Measurements from ENCODE around the gene ME3.
"Not testable (repeated sequence)": the region's sequence is repeated elsewhere in the genome, so short reads cannot be mapped to it uniquely, and the experiment has no call there.

The ME3 gene

DNA sequence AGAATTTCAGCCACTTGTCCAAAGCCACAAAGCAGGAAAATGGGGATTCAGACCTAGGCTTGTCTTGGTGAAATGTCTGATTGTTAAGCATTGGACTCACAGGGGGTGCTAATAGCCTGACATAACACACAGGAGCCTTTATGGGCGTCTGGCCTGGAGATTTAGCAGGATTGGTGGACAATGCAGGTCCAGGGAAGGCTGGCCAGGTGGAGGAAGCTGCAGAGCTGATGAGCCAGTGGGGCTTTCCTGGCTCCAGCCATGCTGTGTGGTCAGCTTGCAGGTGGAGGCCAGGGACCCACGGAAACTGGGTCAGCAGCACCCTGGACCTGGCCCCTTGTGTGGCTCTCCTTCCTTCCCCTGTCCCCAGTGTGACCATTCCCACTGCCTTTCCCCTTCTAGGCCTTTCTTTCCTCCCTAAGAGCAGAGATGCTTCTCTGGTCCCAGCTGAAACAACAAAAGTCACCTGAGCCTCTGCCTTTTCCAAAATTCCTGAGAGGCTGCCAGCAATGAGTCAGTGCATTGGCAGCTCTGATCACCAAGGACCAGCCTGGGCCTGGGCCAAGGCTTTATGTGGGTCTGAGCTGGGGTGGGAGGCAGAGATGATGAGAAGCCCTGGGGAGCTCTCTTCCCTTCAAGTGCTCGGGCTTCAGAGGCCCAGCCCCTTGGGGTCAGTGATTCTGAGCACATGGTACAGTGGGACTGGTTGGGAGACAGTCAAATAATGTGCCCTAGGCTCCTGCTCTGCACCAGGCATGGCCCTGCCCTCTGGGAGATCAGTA lies 212.5 kb downstream of the ME3 start:
- DNase-seq: no peak

DNA sequence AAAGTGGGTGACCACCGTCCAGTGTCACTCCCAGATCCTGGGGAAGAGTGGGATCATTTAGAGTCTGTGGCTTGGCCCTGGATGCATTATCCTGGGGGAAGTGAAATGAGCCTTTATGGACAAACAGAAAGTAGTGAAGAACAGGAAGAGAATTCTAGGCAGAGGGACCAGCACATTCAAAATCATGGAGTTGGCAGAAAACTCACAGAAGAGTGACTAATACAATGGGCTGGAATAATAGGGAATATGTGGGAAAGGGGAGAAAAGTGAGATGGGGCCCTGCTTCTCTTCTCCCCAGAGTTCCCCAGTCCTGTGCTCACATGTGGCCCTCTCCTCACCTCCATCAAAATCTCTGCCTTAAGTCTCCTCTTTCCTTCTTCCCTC lies 213.4 kb downstream of the ME3 start:
- no peak for DNase-seq

DNA sequence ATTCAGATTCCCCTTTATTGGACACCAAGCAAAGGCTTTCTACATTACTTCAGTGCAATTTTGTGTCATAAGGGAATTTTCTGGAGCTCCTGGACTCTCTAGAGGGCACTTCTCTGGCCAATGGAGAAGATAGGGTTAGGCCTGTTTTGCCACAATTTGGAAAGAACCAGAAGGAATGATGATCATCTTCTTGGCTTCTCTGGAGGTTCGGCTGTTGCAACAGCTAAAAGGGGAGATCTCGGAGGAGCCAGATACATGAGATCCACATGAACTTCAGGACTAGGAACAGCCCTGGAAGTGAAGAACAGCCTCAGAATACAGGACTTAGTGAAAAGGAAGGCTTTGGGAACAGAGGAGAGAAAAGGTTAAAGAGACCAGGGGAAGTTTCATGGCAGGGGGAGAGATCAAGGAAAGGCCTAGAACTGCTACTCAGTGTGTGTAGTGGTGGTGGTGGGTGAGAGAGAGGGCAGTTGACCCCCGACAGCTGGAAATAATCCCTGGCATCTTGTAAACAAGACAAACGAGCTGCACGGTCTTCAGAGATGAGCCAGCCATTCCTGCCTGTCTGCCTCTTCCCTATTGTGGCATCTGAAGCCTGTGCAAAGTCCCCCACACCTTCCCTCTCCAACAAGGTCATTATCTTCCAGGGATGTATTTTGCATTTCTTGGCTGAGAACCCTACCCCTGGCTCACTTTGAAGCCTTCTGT lies 214.0 kb downstream of the ME3 start:
- no peak for DNase-seq

DNA sequence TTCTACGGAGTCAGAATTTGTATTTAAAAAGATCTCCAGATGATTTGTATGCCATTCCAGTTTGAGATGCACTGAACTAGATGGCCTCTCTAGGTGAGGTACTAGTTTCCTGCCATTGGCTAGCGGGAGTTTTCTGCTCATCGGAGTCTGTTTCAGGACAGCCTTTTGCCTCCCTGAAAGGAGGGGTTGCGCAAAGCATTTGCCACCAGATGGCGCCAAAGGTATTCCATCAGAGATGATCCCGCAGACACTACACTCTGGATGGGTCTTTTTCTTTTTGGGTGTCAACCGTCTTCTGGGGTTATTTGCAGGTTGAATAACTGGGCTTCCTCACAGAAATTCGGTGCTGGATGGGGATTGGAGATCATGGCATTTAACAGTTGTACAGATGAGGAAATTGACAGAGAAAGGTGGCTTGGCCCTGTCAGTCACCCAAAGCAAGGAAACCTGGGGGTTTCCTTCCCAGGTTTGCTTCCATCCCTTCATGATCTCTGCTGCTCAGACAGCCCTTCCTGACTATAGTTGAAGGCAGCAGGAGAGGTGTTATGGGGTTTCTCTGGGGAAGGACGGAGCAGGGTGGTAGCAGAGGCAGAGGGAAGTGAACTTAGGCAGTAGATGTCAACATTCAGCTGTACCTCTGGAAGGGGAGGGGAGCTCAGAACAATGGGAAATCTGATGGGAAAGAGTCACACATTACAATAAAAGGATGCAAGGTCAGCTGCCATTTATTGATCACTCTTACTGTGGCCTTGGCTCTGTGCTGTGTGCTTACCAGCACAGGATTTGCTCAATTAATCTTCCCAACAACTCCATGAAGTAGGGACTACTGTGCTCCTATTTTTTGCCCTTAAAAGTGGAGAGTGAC lies 216.1 kb downstream of the ME3 start:
- peak; percentile 71 to 82 for DNase-seq

DNA sequence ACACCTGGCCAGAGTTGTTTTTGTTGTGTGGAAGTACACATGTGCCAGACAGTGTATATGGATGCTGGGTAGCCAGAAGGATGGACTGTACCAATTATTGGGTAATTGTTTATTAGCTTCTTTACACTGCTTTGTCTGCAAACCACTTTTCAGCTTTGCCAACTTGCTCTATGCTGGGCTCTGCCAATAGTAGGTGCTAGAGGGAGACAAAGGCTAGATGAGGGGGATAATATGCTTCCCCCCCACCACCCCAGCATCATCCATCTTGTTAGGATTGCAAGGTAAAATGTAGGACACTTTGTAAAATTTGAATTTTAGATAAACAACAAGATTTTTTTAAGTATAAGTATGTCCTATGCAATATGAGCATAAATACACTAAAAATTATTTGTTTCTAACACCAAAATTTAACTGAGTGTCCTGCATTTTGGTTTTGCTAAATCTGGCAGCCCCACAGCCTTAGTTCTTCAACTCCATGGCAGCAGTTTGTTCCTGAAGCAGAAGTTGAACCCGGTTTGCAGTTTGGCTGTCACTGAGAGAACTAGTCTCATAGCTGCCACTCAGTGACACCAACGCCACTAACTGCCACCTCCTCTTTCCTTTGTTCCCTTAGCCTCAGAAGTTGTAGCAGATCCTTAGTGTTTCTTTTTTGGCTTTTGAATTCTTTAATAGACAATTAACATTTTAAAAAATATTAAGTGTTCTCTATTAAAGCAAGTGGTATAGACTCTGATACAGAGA lies 219.0 kb downstream of the ME3 start:
- no peak for DNase-seq

DNA sequence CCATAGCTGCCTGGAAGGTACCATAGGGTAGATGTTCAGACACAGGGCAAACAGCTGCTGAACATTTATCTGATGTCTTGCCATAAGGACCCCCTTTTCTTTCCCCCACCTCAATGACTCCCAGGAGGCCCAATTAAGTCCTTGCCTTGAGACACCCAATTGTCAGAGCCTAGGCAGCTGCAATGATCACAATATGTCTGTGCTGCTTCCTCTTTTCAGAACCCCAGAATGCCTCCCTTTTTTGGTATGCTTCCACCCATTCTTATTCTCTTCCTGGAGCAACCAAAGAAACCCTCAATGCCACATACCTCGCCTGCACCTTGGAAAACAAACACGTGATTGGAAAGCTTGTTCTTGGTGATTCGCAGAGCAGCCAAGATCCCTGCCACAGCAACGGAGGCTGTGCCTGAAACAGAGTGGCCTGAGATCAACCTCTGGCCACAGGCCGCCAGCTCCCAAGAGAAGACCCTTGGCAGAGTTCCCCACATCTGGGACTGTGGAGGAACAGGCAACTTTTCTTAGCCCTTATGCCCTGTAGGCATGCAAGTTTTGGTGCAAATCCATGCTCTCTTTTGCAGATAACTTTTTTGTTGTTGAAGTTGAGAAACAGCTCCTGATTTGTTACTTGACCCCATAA lies 222.3 kb downstream of the ME3 start:
- no peak for DNase-seq

DNA sequence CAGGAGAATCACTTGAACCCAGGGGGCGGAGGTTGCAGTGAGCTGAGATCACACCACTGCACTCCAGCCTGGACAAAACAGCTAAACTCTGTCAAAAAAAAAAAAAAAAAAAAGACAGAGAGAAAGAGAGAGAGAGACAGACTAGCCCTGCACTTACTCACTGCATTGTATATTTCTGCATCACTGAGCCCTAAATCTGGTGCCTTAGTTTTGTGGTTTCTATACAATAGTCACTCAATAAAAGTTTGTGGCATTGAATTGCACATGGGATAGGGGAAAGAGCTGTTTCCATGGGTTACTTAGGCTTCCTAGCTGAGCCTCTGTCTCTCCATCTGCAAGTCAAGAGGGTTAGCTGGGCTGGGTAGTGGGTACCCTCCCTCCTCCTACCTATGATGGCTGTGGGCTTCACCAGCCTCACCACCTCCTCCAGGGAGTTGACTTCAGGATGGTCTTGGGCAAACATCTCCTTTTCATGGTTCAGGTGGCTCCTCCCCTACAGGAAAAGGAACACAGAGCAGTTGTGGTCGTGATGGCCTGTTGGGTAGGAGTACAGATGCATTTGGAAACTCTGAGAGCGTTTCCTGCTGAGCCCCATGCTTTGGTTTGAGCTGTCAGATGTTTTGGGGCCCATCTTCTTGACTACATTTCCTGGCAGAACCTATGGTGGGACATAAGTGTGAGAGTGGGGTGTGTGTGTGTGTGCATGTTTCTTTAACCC lies 224.5 kb downstream of the ME3 start:
- no peak for DNase-seq

DNA sequence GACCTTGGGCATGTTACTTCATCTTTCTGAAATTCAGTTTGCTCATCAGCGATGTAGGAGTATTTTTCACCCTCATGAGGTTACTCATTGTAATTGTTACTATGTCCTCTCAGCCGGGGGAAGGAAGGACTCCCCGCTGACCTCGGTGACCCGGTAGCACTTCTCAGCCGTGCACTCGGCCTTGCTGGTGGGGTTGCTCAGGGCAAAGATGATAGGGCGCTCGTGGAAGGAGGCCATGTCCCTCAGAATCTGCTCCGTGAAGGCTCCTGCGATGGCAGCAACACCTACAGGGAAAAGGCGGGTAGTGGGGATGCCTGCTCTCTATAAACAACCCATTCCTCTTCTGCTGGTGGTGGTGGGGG lies 225.5 kb downstream of the ME3 start:
- DNase-seq: no peak

DNA sequence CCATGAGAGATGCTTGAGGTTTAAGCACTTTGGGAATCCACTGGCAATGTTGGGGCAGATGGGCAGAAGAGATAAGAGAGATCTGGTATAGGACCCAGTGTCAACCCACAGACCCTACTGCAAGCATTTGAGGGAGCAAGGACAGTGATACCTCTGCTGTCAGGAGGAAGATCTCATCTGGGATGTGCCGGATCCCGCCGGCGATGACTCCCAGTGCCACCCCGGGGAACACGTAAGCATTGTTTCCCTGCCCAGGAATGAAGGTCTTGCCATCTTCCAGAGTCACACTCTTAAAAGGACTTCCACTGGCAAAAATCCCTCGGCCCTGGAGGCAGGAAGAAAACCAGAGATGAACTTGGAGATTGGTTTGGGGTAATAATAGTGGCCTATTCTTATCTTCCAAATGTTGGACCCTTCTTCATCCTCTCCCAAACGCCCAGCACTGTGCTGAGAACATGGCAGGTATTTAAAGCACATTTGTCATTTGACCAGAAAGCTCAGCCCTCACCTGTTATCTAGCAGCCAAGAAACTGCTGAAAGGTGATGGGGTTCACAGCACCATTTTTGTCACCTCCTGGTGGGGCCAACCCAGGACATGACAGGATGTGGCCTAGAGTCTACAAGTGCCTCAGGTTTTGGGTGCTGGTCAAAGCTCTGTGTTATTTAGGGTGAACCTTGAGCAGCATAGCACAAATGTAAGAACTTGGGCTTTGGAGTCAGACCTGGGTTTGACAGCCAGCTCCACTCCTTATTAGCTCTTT lies 226.1 kb downstream of the ME3 start:
- DNase-seq: no peak

DNA sequence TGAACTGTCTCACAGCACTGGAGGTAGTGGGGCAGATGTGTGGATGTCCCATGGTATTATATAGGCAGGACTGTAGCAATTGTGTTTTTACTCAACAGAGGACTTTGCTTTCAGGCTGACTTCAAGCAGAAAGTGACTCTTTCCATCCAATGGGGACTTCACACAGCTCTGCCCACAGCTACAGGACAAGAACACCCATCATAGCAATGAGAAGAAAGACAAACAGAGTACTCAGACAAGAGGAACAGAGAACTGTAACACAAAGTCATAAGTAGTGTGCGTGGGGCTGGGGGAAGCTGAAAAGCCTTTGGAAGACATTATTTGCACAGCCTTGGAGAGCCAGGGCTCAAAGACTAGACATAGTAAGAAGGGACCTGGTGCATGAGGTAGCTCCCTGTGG lies 227.4 kb downstream of the ME3 start:
- no peak for DNase-seq

DNA sequence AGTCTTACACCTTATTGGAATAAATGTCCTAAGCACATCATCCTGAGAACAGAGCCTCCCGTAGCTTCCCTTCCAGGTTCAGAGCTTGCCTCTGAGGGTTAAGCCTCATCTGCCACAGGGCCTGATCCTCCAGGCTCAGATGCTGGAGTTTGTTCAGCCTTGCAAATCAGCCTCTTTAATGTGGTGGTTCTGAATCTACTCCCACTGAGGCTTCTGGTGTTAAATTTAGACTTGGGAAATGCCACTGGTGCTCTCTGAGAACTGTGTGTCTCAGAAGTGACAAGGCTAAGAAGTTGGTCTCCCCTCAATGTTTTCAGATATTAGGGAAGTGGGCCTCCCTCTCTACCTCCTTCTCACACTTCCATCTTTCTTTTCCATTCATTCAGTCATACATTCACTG lies 229.0 kb downstream of the ME3 start:
- no peak for DNase-seq

DNA sequence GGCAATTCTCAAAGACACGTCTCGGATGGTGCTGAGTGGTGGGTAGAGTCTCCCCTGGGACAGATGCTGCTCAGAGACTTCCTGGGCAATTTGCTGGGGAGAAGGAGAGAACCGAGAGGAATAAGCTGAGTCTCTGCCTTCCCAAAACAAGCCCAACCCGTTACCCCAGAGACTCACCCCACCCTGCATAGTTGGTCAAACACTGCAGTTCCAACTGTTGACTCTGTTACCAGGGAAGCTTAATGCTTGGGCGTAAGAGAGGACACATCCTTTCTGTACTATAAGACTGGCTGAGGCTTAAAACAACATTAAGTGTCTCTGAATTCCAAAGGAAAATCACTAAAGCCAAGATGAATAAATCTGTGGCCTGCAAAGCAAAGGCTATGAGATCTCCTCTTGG lies 229.6 kb downstream of the ME3 start:
- no peak for DNase-seq

DNA sequence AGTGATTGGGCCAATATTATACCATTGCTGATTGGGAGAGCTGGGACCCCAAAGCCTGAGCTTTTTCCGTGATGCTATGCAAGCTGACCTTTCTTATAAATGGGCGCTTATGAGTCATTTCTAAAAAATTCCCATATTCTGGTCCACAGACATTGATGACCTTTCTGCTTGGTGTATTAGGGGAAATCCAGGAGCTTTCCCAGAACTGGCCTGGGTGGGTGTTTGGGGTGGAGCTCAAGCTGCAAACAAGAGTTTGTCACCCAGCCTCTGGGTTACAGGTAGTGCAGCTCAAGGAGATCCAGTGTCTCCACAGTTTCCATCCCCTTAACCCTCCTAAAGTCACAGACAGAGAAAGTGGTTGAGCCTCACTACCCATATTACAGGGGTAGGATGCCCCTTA lies 230.0 kb downstream of the ME3 start:
- no peak for DNase-seq

DNA sequence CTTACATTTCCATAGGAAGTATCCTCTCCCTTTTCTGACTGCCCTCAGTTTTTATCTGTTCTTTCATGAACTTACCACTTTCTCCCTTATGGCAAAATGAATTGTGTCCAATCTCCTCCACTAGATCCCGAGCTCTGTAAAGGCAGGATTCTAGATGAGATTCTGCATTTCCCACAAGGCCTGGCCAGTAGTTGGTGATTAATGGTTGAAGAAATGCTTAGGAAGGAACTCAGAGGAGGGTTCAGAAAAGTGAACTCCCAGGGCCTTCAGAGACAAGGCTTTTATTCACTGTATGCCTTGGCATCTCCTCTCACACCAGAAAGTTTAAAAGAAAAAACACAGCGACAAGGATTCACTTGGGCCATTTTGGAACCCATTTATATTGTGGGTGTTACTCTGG lies 231.6 kb downstream of the ME3 start:
- DNase-seq: no peak

DNA sequence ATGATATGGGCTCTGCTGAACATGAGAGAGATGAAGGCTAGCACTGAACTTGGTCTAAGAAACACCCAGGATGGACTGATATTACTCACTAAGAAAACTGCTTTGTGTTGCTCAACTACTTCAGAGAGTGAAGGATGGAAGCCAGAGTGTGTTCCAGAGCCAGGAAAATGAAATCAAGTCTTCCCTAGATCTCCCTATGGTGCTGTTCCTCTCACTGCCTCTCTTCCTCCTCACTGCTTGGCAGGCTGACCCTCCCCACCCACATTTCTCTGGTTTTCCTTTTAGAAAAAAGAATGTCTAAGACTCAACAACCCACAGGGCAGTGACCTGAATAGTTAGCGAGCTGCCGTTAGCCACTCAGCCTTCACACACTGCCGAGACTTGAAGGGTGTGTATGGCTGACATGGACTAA lies 232.1 kb downstream of the ME3 start:
- DNase-seq: no peak

DNA sequence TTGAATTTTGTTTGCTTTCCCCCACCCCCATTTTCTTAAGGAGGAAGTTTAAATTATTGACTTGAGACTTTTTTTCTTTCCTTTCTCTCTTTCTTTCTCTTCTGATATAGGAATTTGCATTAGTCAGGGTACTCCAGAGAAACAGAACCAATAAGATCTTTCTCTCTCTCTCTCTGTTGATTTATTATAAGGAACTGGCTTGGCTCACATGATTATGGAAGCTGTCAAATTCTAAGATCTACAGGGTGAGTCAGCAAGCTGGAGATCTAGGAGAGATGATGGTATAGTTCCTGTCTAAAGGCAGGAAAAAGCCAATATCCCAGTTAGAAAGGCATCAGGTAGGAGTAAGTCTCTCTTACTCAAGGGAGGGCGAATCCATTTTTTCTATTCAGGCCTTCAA lies 233.7 kb downstream of the ME3 start:
- peak in 1 of 2 donors; percentile 13 for DNase-seq

DNA sequence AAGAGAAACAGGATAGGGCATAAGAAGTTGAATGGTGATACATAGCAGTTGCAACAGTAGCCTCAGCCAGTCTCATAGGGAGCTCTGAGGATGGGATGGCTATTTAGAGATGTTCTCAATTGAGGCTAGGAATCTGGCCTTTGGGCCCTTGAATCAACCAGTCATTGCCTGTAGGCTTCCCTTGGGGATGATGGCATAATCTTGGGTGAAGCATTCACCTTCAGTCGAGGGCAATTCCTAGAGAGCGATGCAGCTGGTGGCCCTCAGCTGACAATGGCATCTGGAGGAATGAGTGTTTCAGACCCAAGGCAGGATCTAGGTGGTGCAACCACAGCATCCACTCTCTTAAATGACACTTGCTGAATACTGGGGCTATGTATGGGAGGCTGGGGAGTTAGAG lies 236.7 kb downstream of the ME3 start:
- DNase-seq: no peak

DNA sequence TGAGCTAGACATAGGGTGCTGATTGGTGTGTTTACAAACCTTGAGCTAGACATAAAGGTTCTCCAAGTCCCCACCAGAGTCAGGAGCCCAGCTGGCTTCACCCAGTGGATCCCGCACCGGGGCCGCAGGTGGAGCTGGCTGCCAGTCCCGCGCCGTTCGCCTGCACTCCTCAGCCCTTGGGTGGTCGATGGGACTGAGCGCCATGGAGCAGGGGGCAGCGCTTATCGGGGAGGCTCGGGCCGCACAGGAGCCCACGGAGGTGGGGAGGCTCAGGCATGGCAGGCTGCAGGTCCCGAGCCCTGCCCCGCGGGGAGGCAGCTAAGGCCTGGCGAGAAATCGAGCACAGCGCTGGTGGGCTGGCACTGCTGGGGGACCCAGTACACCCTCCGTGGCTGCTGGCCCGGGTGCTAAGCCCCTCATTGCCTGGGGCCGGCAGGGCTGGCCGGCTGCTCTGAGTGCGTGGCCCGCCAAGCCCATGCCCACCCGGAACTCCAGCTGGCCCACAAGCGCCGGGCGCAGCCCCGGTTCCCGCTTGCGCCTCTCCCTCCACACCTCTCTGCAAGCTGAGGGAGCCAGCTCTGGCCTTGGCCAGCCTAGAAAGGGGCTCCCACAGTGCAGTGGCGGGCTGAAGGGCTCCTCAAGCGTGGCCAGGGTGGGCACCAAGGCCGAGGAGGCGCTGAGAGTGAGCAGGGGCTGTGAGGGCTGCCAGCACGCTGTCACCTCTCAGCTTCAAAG lies 238.9 kb downstream of the ME3 start:
- not testable (repeated sequence) for DNase-seq

DNA sequence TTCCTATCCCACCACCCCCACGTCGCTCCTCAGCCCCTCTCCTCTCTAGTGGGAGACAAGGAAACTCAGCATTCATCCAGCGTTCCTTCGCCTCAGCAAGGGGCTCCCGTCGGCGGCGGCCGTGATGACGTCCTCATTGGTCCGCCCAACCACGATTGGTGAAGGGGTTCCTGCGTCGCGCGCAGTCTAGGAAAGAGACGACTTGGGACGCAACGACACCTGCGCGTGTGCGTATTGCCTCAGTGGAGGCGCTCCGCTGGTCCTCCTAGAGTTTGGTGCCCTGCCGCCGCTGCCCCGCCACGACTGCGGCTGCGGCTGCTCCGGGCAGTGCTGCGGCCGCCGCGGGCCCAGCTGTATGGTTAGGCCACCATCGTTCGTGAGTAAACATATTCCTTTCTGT lies 241.2 kb downstream of the ME3 start:
- DNase-seq: no peak

DNA sequence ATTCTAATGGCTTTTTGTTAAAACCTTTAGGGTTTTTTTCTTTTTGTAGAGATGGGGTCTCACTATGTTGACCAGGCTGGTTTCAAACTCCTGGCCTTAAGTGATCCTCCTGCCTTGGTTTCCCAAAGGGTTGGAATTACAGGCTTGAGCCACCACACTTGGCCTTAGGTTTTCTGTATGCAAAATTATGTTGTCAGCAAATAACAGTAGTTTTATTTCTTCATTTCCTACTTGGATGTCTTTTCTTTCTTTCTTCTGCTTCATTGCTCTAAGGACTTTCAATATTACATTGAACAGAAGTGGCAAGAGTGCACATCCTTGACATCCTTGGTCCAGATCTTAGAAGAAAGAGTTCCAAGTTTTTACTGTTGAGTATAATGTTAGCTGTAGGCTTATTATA lies 245.0 kb downstream of the ME3 start:
- DNase-seq: no peak

All from inflammatory macrophage (primary cell).